Uterus (tissue), 2 donors: Measurements from ENCODE around the gene ASMTL.

Experiments
- POLR2A ChIP-seq, 2 donors: fragments of 450-650 bp; IDR thresholded peaks; one replicate each; pipeline ENCODE4 v1.6.1; 2016; ENCODE audit warnings: antibody characterized with exemption in 2 of 2, mild to moderate bottlenecking in 1 of 2, moderate library complexity in 1 of 2
- TF ChIP-seq, protein P1 (sequence below), 4 experiments: fragments of 200-600 bp in 2 of 4; fragments of 450-650 bp in 2 of 4; sonication (generic) in 2 of 4; IDR thresholded peaks; one replicate each; pipeline ENCODE4 v1.5.1; 2016 to 2019; ENCODE audit warnings: antibody characterized with exemption in 4 of 4, mild to moderate bottlenecking in 2 of 4, moderate library complexity in 1 of 4

DNA sequence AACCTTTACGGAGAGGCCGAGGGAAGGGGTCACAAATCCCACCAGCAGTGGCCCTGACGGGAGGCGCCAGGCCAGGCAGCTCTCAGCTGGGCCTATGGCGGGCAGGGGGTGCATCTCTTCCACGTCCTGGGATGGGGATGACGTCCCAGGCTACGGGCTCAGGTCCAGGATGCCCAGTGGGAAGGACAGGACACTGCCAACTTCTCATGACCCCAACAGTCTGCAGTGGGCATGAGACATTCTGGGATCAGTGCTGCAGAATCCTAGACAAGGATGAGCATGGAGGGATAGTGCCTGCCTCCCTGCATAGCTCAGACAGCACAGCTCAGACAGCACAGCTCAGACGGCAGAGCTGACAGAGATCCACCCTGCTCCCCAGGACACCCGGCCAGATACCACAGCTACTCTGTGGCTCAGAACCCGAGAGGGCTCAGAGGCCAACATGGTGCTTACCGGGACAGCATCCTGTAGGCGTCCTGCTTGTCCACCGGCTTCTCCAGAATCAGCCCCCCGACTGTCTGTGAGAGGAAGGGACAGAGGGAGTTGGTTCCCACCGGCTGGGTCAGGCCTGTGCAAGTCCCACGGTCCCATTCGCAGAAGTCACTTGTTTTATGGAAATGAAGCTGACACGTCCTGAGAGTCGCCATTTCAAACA is 17.3 kb downstream of the ASMTL start:
- TF ChIP-seq, protein P1, sequence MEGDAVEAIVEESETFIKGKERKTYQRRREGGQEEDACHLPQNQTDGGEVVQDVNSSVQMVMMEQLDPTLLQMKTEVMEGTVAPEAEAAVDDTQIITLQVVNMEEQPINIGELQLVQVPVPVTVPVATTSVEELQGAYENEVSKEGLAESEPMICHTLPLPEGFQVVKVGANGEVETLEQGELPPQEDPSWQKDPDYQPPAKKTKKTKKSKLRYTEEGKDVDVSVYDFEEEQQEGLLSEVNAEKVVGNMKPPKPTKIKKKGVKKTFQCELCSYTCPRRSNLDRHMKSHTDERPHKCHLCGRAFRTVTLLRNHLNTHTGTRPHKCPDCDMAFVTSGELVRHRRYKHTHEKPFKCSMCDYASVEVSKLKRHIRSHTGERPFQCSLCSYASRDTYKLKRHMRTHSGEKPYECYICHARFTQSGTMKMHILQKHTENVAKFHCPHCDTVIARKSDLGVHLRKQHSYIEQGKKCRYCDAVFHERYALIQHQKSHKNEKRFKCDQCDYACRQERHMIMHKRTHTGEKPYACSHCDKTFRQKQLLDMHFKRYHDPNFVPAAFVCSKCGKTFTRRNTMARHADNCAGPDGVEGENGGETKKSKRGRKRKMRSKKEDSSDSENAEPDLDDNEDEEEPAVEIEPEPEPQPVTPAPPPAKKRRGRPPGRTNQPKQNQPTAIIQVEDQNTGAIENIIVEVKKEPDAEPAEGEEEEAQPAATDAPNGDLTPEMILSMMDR (IDR thresholded peaks at IDR 0.05): no peak
- TF ChIP-seq POLR2A (IDR thresholded peaks at IDR 0.05): no peak
